ENCODE data around the gene SHTN1. TPM values are rescaled to one million over a fixed set of nuclear protein-coding genes. Genes with fewer than 3 reads are reported as not detected.

SHTN1 gene
- total RNA-seq, 1 experiment from 2014 or later, result 9.0 TPM

DNA sequence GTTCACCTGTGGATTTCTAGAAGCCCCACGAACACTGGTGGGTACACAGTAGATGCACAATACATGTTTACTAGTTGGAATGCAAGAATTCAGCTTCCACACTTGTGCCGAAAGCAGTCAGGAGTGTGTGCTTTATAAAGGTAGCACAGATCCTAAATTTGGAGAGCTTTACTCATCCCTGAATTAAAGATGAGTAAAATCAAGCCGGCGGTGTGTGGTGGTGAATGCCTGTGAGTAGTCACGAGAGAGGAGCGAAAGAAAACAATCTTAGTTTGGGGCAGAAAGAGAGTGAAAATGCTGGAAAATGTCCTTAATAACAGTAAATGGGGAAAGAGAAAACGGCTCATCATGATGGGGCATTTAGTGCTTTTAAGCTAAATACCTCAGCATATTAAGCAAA lies 169.3 kb downstream of the SHTN1 start:
- DNase-seq (ENCODE audit: low read depth), result no peak

DNA sequence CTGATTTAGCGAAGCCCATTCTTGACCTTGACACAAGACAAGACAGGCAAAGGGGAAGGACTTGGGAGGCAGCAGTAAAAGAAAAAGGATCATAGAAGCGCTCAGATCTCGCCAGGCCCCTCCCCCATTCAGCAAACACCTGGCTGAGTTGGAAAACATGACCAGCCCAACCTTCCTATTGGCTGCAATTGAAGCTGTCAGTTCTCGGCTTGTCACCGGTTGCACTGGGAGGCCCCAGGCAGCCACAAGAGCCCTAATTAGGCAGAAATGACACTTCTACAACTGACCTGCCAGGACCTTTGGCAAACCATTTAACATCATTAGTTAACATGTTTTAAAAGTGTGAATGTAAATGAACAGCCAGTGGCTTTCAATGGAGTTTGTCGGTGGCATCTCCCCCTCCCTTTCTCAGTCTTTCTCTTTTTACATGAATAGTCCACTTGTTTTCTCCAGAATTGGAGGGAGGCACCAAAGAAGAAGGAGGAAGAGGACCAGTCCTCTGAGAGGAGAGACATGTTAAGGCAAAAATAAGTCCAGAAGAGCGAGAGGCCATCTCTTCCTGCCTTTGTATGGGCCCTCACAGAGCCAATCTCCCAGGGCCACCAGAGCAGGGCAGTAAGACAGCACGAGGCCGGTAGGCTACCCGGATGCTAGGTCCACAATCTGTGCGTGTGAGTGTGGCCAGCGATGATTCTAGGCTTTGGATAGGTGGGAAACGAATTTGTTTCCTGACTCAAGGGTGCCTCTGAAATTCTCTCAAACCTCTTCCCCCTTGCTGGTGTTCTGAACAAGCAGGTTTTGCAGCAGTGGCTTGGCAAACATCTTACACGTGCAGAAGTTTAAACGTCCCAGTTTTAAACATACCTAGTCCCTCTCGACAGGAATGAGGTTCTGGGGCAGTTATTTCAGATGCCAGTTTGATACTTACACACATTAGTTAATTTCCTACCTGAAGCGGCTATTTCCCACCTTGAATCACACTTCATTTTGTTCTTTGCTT lies 170.7 kb downstream of the SHTN1 start:
- no peak for DNase-seq (ENCODE audit: low read depth)

DNA sequence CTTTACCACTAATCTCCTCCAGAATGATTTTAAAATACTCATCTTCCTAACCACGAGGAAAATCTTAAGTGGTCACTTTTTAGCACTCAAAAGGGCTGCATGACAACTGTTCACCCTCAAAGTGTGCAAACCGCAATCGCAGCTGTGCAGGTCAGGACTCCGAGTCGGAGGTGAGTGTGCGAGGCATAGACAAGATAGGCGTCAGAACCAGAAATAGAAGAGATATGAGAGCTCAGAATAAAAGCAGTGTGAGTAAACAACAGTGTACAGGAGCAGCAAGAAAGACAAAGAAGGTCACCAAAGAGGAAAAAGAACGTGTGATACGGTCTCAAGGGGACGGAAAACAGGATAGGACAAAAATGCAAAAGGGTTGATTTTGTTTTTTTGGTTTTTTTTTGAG lies 173.2 kb downstream of the SHTN1 start:
- no peak for DNase-seq (ENCODE audit: low read depth)

Other genes with a start within 250 kb of the SHTN1 start
- not detected in 2 replicates for gene ENO4, start 155.7 kb downstream of the SHTN1 start, total RNA-seq (2014; rRNA removed; shearing (Covaris generic))
- gene VAX1, start 133.1 kb upstream of the SHTN1 start, total RNA-seq (2014; rRNA removed; shearing (Covaris generic)), result not detected in 2 replicates
- not detected in 2 replicates for gene KCNK18, start 192.3 kb upstream of the SHTN1 start, total RNA-seq (2014; rRNA removed; shearing (Covaris generic))
- gene SLC18A2, start 235.9 kb upstream of the SHTN1 start, total RNA-seq (2014; rRNA removed; shearing (Covaris generic)), result not detected in 2 replicates